Omental fat pad (tissue), 4 donors: ENCODE measurements around the gene GATA6. TPM values are rescaled to one million over a fixed set of nuclear protein-coding genes. Genes with fewer than 3 reads are reported as not detected.

Experiments
- ATAC-seq: fragments of 150-250 bp; one replicate; pipeline ENCODE4 v1.9.1; 2016; ENCODE audit warnings: mild to moderate bottlenecking, moderate library complexity; ENCODE audit not compliant: low FRiP score
- DNase-seq: peaks from one replicate; pipeline ENCODE4 v3.0.0-alpha.2; 2019; ENCODE audit warnings: low spot score
- total RNA-seq, 4 donors: library from RNA; depleted of rRNA; stranded (reverse); fragments of >200 nt; gene quantifications; one replicate each; pipeline ENCODE4 v1.1.0, GENCODE V29; 2016
- TF ChIP-seq, protein P1 (sequence below), 3 donors: fragments of 450-650 bp; IDR thresholded peaks; one replicate each; pipeline ENCODE4 v1.5.1; 2016 to 2017; ENCODE audit warnings: antibody characterized with exemption in 3 of 3, mild to moderate bottlenecking in 3 of 3, moderate library complexity in 2 of 3

The GATA6 gene
- total RNA-seq, 4 donors from 2014 or later: 12.1 to 48.9 (median 25.2) TPM

- no peak for DNase-seq
- no peak for ATAC-seq
- TF ChIP-seq, protein P1, sequence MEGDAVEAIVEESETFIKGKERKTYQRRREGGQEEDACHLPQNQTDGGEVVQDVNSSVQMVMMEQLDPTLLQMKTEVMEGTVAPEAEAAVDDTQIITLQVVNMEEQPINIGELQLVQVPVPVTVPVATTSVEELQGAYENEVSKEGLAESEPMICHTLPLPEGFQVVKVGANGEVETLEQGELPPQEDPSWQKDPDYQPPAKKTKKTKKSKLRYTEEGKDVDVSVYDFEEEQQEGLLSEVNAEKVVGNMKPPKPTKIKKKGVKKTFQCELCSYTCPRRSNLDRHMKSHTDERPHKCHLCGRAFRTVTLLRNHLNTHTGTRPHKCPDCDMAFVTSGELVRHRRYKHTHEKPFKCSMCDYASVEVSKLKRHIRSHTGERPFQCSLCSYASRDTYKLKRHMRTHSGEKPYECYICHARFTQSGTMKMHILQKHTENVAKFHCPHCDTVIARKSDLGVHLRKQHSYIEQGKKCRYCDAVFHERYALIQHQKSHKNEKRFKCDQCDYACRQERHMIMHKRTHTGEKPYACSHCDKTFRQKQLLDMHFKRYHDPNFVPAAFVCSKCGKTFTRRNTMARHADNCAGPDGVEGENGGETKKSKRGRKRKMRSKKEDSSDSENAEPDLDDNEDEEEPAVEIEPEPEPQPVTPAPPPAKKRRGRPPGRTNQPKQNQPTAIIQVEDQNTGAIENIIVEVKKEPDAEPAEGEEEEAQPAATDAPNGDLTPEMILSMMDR (IDR thresholded peaks at IDR 0.05): no peak
These were observed 35.6 kb downstream of the GATA6 start for GRCh38 chr18:22204996-22205395.

DNA sequence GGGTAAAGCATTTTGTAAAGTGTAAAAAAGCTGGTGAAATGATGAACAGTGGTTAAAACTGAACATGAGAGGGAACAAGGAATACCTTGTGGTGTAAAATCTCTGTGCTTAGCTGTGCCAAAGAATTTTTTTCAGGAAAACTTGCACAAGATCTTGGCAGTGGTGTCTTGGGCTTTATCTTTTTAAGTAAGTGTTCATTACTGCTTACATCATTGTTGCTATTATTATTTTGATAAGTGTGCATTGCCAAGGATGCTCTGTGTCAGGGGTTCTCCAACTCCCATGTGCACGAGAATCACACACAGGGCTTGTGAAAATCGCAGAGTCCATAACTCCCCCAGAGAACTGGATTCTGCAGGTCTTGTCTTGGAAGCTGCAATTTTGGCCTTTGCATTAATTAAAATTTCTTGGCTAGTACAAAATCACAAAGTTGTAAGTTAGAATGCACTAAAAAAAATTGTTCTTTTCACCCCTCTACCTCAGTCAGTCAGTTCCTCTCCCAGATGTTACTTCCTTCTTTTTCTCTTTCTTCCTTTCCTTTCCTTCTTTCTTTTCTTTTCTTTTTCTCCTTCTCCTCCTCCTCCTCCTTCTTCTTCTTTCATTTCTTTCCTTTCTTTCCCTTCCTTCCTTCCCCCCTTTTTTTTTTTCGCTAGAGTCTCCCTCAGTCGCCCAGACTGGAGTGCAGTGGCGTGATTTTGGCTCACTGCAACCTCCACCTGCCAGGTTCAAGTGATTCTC lies 37.8 kb downstream of the GATA6 start:
- TF ChIP-seq, protein P1 (IDR thresholded peaks at IDR 0.05): no peak
- DNase-seq (no peak), ATAC-seq (peak; percentile 57)

DNA sequence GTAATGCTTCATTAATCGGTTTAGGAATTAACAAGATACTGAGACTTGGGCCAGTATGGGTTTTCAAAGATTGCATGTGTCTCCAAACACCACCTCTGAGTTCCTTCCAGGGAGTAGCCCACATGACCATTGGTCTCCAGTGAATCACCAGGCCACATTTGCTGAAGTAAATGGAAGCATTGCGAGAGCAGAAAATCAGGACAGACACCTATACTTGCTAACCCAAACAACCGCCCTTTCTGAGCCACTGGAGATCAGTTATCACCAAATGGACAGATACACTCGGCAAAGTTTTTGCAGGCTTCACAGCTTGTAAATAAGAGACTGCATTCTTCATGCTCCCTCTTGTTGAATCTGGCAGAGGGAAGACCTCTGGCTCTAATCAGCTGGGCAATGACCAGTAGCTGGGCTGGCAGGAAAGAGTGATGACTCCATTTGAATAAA lies 40.9 kb downstream of the GATA6 start:
- TF ChIP-seq, protein P1 (IDR thresholded peaks at IDR 0.05): no peak
- no peak for ATAC-seq
- no peak for DNase-seq

GRCh38 chr18:22211657-22212056 lies 42.3 kb downstream of the GATA6 start:
- TF ChIP-seq, protein P1 (IDR thresholded peaks at IDR 0.05): no peak
- ATAC-seq (no peak), DNase-seq (no peak)

- TF ChIP-seq, protein P1 (IDR thresholded peaks at IDR 0.05): no peak
- no peak for ATAC-seq
- DNase-seq: no peak
These were observed 44.1 kb downstream of the GATA6 start for GRCh38 chr18:22213333-22213973.

GRCh38 chr18:22214731-22215528 lies 45.5 kb downstream of the GATA6 start:
- TF ChIP-seq, protein P1 (IDR thresholded peaks at IDR 0.05): no peak
- ATAC-seq: peak; percentile 37
- no peak for DNase-seq
